Immature natural killer cell (primary cell): ENCODE results near the gene BRI3BP. TPM values are rescaled to one million over a fixed set of nuclear protein-coding genes. Genes with fewer than 3 reads are reported as not detected.
A peak's percentile ranks its signal among the peaks of the same experiment; 100 is the strongest.
"Not testable (repeated sequence)": the region's sequence is repeated elsewhere in the genome, so short reads cannot be mapped to it uniquely, and the experiment has no call there.

Experiments
- DNase-seq, 3 donors: peaks; one replicate each; pipeline ENCODE4 v3.0.0; 2022; ENCODE audit warnings: mixed read lengths in 1 of 3
- H3K27ac Mint-ChIP-seq, 6 donors: one replicate each; pipeline ENCODE4 v1.8.0; 2020; ENCODE audit warnings: mixed read lengths in 6 of 6, mild to moderate bottlenecking in 5 of 6, inconsistent platforms in 4 of 6, moderate library complexity in 3 of 6
- H3K27me3 Mint-ChIP-seq, 3 donors: one replicate each; pipeline ENCODE4 v1.8.0; 2020 to 2021; ENCODE audit warnings: low read depth in 3 of 3, mild to moderate bottlenecking in 3 of 3, mixed read lengths in 3 of 3, moderate library complexity in 3 of 3, inconsistent platforms in 1 of 3
- H3K36me3 Mint-ChIP-seq, 3 donors: one replicate each; pipeline ENCODE4 v1.8.0; 2020; ENCODE audit warnings: mixed read lengths in 3 of 3, inconsistent platforms in 2 of 3, mild to moderate bottlenecking in 2 of 3
- H3K4me1 Mint-ChIP-seq, 2 donors: one replicate each; pipeline ENCODE4 v1.8.0; 2020; ENCODE audit warnings: inconsistent platforms in 2 of 2, mild to moderate bottlenecking in 2 of 2, mixed read lengths in 2 of 2, moderate library complexity in 1 of 2
- H3K4me3 Mint-ChIP-seq, 5 donors: one replicate each; pipeline ENCODE4 v1.8.0; 2020; ENCODE audit warnings: mild to moderate bottlenecking in 5 of 5, mixed read lengths in 5 of 5, inconsistent platforms in 3 of 5, moderate library complexity in 3 of 5
- H3K9me3 Mint-ChIP-seq, 6 donors: one replicate each; pipeline ENCODE4 v1.8.0; 2020; ENCODE audit warnings: mild to moderate bottlenecking in 6 of 6, mixed read lengths in 6 of 6, inconsistent platforms in 4 of 6, moderate library complexity in 3 of 6
- polyA plus RNA-seq, 3 donors: library from polyadenylated mRNA; unstranded; fragments of 300-500 nt; fragmentation: Illumina TruSeq; gene quantifications; one replicate each; pipeline ENCODE4 v1.2.3, GENCODE V29; 2021

BRI3BP gene
- polyA plus RNA-seq, 3 donors from 2014 or later = 1.0 to 3.5 (median 3.1) TPM

DNA sequence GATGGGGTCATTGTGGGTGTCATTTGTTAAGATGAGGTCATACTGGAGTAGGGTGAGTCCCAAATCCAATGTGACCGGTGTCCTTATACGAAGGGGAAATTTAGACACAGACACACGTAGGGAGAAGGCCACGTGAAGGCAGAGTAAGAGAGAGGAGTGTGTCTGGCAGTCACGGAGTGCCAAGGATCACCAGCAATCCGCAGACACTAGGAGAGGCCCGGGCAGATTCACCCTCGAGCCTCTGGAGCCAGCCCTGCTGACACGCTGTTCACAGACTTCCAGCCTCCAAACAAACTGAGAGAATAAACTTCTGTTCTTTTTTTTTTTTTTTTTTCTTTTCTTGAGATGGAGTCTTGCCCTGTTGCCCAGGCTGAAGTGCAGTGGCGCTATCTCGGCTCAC, 24.9 kb downstream of the BRI3BP start:
- Mint-ChIP-seq H3K4me1 (no peaks in the 10 kb centered on the region), H3K27me3 (no peaks in the 10 kb centered on the region), H3K9me3 (peaks cover 0 to 1% (median 0%) of the 10 kb centered on the region in 6 donors), H3K4me3 (no peak overlapping the region), H3K27ac (no peak overlapping the region), H3K36me3 (peaks cover 0 to 11% (median 11%) of the 10 kb centered on the region in 3 donors)
- DNase-seq = no peak

DNA sequence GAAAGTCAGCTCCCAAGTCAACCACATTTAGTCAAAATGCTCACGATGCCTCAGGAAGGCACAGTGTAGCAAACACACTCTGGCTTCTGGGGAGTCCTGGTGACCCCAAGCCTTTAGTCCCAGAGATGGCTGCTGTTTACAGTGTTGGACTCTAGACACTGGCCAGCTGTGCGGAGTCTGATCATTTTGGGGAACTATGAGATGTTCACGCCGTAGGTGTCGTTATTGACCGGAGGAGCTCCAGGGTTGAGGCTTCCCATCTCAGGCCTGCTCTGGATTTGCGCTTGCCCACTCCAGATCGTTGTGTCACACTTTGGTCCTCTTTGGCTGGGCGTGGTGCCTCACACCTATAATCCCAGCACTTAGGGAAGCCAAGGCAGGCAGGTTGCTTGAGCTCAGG, 27.7 kb downstream of the BRI3BP start:
- Mint-ChIP-seq H3K27me3 (no peaks in the 10 kb centered on the region), H3K4me3 (no peak overlapping the region), H3K4me1 (no peaks in the 10 kb centered on the region), H3K27ac (no peak overlapping the region), H3K36me3 (peaks cover 5 to 20% (median 12%) of the 10 kb centered on the region in 3 donors), H3K9me3 (peaks cover 0 to 1% (median 0%) of the 10 kb centered on the region in 6 donors)
- no peak for DNase-seq

DNA sequence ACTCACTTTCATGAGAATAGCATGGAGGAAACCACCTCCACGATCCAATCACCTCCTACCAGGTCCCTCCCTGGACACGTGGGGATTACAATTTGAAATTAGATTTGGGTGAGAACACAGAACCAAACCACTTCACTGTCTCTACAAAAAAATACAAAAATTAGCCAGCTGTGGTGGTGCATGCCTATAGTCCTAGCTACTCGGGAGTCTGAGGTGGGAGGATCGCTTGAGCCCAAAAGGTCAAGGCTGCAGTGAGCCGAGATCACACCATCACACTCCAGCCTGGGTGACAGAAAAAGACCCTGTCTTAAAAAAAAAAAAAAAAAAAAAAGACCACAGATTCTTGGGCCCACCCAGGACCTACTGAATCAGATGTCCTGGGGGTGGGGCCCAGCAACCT, 28.3 kb downstream of the BRI3BP start:
- Mint-ChIP-seq H3K27me3 (no peaks in the 10 kb centered on the region), H3K36me3 (peaks cover 5 to 20% (median 12%) of the 10 kb centered on the region in 3 donors), H3K9me3 (peaks cover 0 to 1% (median 0%) of the 10 kb centered on the region in 6 donors), H3K27ac (no peak overlapping the region), H3K4me1 (no peaks in the 10 kb centered on the region), H3K4me3 (no peak overlapping the region)
- DNase-seq = no peak

DNA sequence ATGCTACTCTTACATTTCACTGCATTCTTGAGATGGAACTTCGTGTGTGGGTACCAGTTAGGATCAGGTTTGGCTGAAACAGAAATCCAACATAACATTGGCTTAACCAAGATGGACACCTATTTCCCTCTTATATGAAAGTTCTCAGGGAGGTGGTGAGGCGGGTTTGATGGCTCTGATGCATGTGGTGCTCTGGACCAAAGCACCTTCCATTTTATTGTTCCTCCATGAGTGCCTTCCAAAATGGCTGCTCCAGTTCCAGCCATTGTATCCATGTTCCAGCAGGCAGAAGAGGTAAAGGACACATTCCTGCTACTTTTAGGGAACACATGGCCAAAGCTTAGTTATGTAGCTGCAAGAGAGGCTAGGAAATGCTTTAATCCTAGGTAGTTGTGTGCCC, 29.6 kb downstream of the BRI3BP start:
- Mint-ChIP-seq H3K36me3 (peaks cover 5 to 20% (median 12%) of the 10 kb centered on the region in 3 donors), H3K4me3 (no peak overlapping the region), H3K4me1 (no peaks in the 10 kb centered on the region), H3K27ac (no peak overlapping the region), H3K9me3 (peaks cover 0 to 1% (median 0%) of the 10 kb centered on the region in 6 donors), H3K27me3 (no peaks in the 10 kb centered on the region)
- no peak for DNase-seq

DNA sequence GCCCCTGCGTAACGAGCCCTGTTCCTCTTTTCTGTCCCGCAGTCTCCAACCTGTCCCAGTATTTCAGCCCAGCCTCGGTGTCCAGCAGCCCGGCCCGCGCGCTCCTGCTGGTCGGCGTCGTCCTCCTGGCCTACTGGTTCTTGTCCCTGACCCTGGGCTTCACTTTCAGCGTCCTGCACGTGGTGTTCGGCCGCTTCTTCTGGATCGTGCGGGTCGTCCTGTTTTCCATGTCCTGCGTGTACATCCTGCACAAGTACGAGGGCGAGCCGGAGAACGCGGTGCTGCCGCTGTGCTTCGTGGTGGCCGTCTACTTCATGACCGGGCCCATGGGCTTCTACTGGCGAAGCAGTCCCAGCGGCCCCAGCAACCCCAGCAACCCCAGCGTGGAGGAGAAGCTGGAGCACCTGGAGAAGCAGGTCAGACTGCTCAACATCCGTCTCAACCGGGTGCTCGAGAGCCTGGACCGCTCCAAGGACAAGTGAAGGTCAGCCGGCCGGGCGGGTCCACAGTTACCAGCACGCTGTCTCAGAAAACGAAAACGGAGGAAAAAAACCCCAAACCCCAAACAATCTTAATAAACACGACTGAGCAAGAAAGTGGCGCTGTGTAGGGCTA, 31.6 kb downstream of the BRI3BP start:
- Mint-ChIP-seq H3K4me1 (no peaks in the 10 kb centered on the region), H3K27ac (no peak overlapping the region), H3K4me3 (no peak overlapping the region), H3K9me3 (peaks cover 0 to 1% (median 0%) of the 10 kb centered on the region in 6 donors), H3K27me3 (no peaks in the 10 kb centered on the region), H3K36me3 (peaks cover 5 to 20% (median 17%) of the 10 kb centered on the region in 3 donors)
- DNase-seq = no peak

DNA sequence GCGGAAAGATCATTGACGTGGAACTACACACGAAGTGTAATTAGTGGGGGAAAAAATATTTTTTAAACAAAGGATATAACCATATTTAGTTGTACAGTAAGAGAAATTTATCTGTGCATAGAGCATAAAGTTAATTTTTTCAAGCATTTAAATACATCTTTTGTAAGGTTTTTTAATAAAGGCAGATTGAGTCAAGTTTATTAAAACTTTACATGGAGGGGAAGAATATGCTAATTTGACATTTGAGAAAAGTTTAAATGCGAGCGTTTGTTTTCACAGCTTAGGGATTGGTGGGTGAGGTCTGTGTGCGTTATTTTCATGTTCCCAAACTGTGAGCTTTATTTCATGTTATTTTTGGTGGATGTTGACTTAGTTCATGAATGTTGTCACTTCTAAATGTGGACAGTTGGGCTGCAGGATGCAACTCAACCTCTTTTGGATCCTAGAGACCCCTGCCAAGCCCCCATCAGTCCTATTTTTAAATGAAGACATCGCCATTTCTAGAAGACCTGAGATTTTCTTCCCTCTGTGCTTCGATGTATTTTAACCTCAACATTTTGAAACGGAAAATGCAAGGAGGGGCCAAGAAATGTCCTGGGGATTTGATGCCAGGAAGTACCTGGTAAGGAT, 32.3 kb downstream of the BRI3BP start:
- Mint-ChIP-seq H3K36me3 (peaks cover 5 to 20% (median 17%) of the 10 kb centered on the region in 3 donors), H3K27me3 (no peaks in the 10 kb centered on the region), H3K9me3 (peaks cover 0 to 1% (median 0%) of the 10 kb centered on the region in 6 donors), H3K4me1 (no peaks in the 10 kb centered on the region), H3K27ac (no peak overlapping the region), H3K4me3 (no peak overlapping the region)
- no peak for DNase-seq

DNA sequence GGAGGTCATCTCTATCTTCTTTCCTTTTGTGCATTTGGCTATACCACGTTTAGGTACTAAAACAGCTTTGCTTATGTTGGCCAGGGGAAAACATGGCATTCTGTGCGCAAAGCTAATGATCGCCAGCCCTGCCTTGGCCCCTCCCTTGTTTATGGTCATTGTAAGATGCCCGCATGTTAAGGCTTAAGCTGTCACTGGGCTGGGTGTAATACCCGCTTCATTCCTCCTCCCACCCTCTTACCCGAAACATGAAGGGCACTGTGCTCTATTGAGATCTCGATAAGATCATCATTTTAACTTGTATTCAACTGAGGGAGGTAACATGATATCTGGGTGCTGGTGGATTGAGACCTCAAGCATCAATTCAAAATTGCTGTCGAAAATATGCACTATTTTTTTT, 34.7 kb downstream of the BRI3BP start:
- Mint-ChIP-seq H3K36me3 (peaks cover 5 to 15% (median 12%) of the 10 kb centered on the region in 3 donors), H3K27me3 (peaks cover 0 to 1% (median 0%) of the 10 kb centered on the region in 3 donors), H3K27ac (no peak overlapping the region), H3K4me3 (no peak overlapping the region), H3K4me1 (no peaks in the 10 kb centered on the region), H3K9me3 (no peaks in the 10 kb centered on the region)
- DNase-seq = no peak

DNA sequence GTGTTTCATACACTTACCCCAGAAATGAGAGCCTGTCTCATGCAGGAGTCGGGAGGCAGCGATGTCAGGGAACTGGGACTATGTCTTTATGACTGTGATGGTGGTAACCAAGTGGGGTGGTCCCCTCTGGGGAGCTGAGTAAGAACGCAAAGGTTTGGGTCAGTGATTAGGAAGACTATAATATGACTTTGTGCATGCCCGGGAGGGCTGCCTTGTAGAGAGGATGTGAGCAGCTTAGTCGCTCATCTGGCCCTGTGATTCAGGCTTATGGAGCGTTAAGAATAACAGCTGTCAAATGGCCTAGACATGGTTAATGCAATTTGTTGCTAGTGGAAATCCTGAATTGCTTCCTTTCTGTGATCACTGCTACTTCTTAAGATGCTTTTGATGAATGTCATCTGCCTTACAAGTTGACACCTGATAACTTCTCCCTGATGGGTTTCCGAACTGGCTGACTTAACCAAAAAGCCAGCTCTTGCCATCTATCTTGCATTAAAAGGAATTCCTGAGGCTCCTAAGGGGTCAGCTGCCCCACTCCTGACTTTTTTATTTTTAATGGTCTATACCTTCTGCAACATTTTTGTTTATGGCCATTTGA, 36.4 kb downstream of the BRI3BP start:
- no peak for DNase-seq
- no peaks in the 10 kb centered on the region for H3K4me1 Mint-ChIP-seq
- H3K9me3 Mint-ChIP-seq = peaks cover 0 to under 1% (median 0%) of the 10 kb centered on the region in 6 donors
- peaks cover 0 to 11% (median 9%) of the 10 kb centered on the region in 3 donors for H3K36me3 Mint-ChIP-seq
- H3K27me3 Mint-ChIP-seq = peaks cover 0 to 1% (median 0%) of the 10 kb centered on the region in 3 donors
- H3K4me3 Mint-ChIP-seq = no peak overlapping the region
- H3K27ac Mint-ChIP-seq = no peak overlapping the region

DNA sequence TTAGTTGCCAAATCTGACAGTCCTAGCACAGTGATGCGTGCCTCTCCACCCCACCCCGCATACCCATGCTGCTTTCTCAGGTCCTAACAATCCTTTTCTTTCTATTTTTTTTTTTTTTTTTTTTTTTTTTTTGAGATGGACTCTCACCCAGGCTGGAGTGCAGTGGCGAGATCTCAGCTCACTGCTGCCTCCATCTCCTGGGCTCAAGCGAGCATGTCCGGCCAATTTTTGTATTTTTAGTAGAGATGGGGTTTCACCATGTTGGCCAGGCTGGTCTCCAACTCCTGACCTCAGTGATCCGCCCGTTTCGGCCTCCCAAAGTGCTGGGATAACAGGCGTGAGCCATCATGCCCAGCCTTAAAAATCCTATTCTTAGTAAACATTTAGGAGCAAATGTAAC, 38.0 kb downstream of the BRI3BP start:
- H3K4me3 Mint-ChIP-seq, H3K9me3 Mint-ChIP-seq, DNase-seq, H3K36me3 Mint-ChIP-seq, H3K4me1 Mint-ChIP-seq, H3K27ac Mint-ChIP-seq, H3K27me3 Mint-ChIP-seq: not testable (repeated sequence)

DNA sequence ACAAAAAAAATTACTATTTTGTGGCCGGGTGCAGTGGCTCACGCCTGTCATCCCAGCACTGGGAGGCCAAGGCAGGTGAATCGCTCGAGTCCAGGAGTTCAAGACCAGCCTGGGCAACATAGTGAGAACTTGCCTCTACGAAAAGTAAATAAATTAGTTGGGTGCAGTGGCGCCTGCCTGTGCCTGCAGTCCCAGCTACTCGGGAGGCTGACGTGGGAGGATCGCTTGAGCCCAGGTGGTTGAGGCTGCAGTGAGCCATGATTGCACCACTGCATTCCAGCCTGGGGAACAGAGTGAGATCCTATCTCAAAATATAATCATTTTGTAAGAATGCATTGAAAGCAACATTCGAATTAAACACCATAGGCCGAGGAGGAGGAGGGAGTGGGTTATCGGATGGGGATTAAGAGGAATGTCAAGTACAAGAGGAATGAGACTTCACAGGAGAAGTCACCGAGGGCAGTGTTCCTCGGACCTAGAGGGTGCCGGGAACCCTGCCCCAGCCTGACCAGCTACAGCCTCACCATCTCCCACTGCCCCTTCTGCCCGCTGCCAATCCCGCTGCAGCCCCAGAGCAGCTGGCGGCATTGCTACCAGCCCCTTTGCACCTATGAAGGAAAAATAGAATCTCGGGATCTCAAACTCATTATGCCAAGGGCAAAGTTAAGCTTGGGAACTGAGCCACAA, 39.2 kb downstream of the BRI3BP start:
- no peak for DNase-seq
- H3K4me3 Mint-ChIP-seq = no peak overlapping the region
- H3K4me1 Mint-ChIP-seq = no peaks in the 10 kb centered on the region
- H3K36me3 Mint-ChIP-seq = peaks cover 0 to 5% (median 0%) of the 10 kb centered on the region in 3 donors
- peaks cover 0 to 1% (median 0%) of the 10 kb centered on the region in 6 donors for H3K9me3 Mint-ChIP-seq
- H3K27ac Mint-ChIP-seq = no peak overlapping the region
- H3K27me3 Mint-ChIP-seq = peaks cover 0 to 1% (median 0%) of the 10 kb centered on the region in 3 donors

DNA sequence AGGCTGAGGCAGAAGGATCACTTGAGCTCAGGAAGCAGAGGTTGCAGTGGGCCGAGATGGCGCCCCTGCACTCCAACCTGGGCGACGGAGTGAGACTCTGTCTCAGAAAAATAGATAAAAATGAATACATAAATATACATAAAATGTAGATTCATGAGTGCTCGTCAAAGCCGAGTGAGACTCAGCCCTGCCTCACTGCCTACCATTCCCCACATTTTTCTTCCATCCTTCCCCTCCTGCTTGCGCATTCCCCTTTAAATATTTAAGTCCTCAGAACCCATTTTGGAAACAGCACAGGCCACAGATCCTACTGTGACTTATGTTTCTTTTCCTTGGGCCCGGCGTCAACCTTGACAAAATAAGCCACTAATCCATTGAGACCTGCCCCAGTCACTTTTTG, 39.8 kb downstream of the BRI3BP start:
- Mint-ChIP-seq H3K4me3 (no peak overlapping the region), H3K9me3 (peaks cover 0 to 1% (median 0%) of the 10 kb centered on the region in 6 donors), H3K27ac (peak overlapping the region in 1 of 6 donors; percentile 43), H3K36me3 (peaks cover 0 to 3% (median 0%) of the 10 kb centered on the region in 3 donors), H3K27me3 (peaks cover 0 to 1% (median 0%) of the 10 kb centered on the region in 3 donors), H3K4me1 (no peaks in the 10 kb centered on the region)
- DNase-seq = no peak

DNA sequence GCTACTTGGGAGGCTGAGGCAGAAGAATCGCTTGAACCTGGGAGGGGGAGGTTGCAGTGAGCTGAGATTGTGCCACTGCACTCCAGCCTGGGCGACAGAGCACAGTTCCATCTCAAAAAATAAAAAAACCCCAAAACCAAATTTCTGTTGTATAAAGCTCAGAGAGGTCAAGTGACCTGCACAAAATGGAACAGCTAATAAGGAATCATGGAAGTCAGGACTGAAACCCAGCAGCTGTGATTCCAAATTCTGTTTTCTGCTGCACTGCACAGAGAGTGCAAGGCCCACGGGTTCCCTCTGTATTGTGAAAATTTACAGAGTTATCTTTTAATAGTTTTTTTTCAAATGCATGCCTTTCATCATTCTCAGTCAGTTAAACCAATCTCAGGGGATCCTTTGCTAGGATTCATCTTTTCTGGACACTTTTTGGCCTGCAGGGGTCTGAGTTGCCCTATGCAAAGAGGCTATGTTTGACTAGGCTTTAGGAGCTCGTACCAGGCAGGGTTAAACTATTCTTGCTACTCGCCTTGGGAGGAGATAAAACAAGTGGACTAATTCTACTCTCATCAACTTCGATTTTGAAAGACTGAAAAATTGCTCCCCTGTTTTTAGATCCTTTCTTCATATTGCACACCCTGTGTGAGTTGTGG, 45.7 kb downstream of the BRI3BP start:
- no peak for DNase-seq
- Mint-ChIP-seq H3K9me3 (peaks cover 0 to 1% (median 0%) of the 10 kb centered on the region in 6 donors), H3K4me1 (no peaks in the 10 kb centered on the region), H3K36me3 (no peaks in the 10 kb centered on the region), H3K27ac (no peak overlapping the region), H3K27me3 (peaks cover 0 to 1% (median 0%) of the 10 kb centered on the region in 3 donors), H3K4me3 (no peak overlapping the region)

DNA sequence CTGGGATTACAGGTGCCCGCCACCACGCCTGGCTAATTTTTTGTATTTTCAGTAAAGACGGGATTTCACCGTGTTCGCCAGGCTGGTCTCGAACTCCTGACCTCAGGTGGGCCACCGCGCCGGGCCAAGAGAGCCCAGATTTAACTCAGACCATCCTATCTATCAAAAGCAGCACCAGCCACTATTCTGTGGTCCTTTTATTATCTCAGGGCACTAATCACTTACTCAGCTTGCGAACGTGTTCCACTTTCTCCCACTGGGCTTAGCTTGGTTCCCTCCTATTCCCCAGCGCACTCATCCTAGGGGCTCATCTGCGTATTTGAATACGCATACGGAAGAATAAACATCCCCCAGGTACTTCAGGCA, 55.6 kb downstream of the BRI3BP start:
- Mint-ChIP-seq H3K9me3 (no peaks in the 10 kb centered on the region), H3K36me3 (no peaks in the 10 kb centered on the region), H3K27ac (peak overlapping the region; percentile 73 to 89 (median 82)), H3K4me1 (peaks cover 5 to 7% of the 10 kb centered on the region in 2 donors), H3K4me3 (peak overlapping the region; percentile 94 to 96 (median 95)), H3K27me3 (peaks cover 5 to 12% (median 7%) of the 10 kb centered on the region in 3 donors)
- no peak for DNase-seq
